Astrocyte (in vitro differentiated cells and primary cell): ENCODE measurements around the gene C14orf119. TPM values are rescaled to one million over a fixed set of nuclear protein-coding genes. Genes with fewer than 3 reads are reported as not detected.

ENCODE experiments used
- DNase-seq: peaks from one replicate; pipeline ENCODE4 v3.0.0-alpha.2; 2010; ENCODE audit warnings: low read depth
- FAIRE-seq: peaks from 2 replicates; lab custom pipeline; 2011; peaks lifted over from hg19 to GRCh38; lab: Jason Lieb, UNC
- H2AFZ ChIP-seq: 2 replicates; pipeline ENCODE4 v1.6.0; 2012; ENCODE audit warnings: low read depth, low read length, inconsistent platforms
- H3K27ac ChIP-seq: 2 replicates; pipeline ENCODE4 v1.5.1; 2011; ENCODE audit warnings: low read depth, low read length, inconsistent platforms
- H3K27me3 ChIP-seq: 2 replicates; pipeline ENCODE4 v1.6.0; 2011; ENCODE audit warnings: low read length, inconsistent platforms; ENCODE audit not compliant: insufficient read depth
- H3K36me3 ChIP-seq: 2 replicates; pipeline ENCODE4 v1.5.1; 2011; ENCODE audit warnings: low read length, inconsistent platforms; ENCODE audit not compliant: insufficient read depth
- H3K4me1 ChIP-seq: 2 replicates; pipeline ENCODE4 v1.5.1; 2011; ENCODE audit warnings: low read length, inconsistent platforms; ENCODE audit not compliant: insufficient read depth
- H3K4me2 ChIP-seq: 2 replicates; pipeline ENCODE4 v1.6.0; 2012; ENCODE audit warnings: low read length, inconsistent platforms
- H3K4me3 ChIP-seq: 2 replicates; pipeline ENCODE4 v1.5.1; 2011; ENCODE audit warnings: low read depth, mild to moderate bottlenecking, low read length, inconsistent platforms; ENCODE audit not compliant: insufficient read depth
- H3K79me2 ChIP-seq: 2 replicates; pipeline ENCODE4 v1.6.0; 2012; ENCODE audit warnings: mild to moderate bottlenecking, low read length, inconsistent platforms; ENCODE audit not compliant: insufficient read depth
- H3K9ac ChIP-seq: 2 replicates; pipeline ENCODE4 v1.6.0; 2012; ENCODE audit warnings: mild to moderate bottlenecking, low read length, inconsistent platforms
- H3K9me3 ChIP-seq: 2 replicates; pipeline ENCODE4 v1.5.1; 2012; ENCODE audit warnings: low read depth, mild to moderate bottlenecking, low read length, inconsistent platforms; ENCODE audit not compliant: insufficient read depth
- H4K20me1 ChIP-seq: 2 replicates; pipeline ENCODE4 v1.6.0; 2012; ENCODE audit warnings: low read length, inconsistent platforms; ENCODE audit not compliant: insufficient read depth
- H3K27ac Mint-ChIP-seq: one replicate; pipeline ENCODE4 v1.8.0; 2021; ENCODE audit warnings: mild to moderate bottlenecking, mixed read lengths; ENCODE audit not compliant: unreplicated experiment
- H3K27me3 Mint-ChIP-seq: one replicate; pipeline ENCODE4 v1.8.0; 2021; ENCODE audit warnings: low read depth, mixed read lengths; ENCODE audit not compliant: unreplicated experiment
- H3K36me3 Mint-ChIP-seq: one replicate; pipeline ENCODE4 v1.8.0; 2021; ENCODE audit warnings: low read depth, mixed read lengths; ENCODE audit not compliant: unreplicated experiment
- H3K4me1 Mint-ChIP-seq: one replicate; pipeline ENCODE4 v1.8.0; 2021; ENCODE audit warnings: low read depth, mixed read lengths; ENCODE audit not compliant: unreplicated experiment
- H3K4me3 Mint-ChIP-seq: one replicate; pipeline ENCODE4 v1.8.0; 2021; ENCODE audit warnings: mild to moderate bottlenecking, moderate library complexity, mixed read lengths; ENCODE audit not compliant: unreplicated experiment
- H3K9me3 Mint-ChIP-seq: one replicate; pipeline ENCODE4 v1.8.0; 2021; ENCODE audit warnings: mild to moderate bottlenecking, mixed read lengths; ENCODE audit not compliant: unreplicated experiment
- EZH2 ChIP-seq: IDR thresholded peaks from 2 replicates; pipeline ENCODE4 v1.6.1; 2012; ENCODE audit warnings: mild to moderate bottlenecking, low read length, inconsistent platforms; ENCODE audit not compliant: insufficient read depth
- total RNA-seq: library from RNA; stranded (reverse); gene quantifications from 2 replicates; pipeline ENCODE4 v1.2.1, GENCODE V29; 2021
- TF ChIP-seq, protein P1 (sequence below): IDR thresholded peaks from 2 replicates; pipeline ENCODE4 v1.5.1; 2011; ENCODE audit warnings: low read depth, mild to moderate bottlenecking, inconsistent platforms, low read length, moderate library complexity; ENCODE audit not compliant: insufficient read depth

The C14orf119 gene
- total RNA-seq, 1 donor from 2014 or later: 83.9 TPM

DNA sequence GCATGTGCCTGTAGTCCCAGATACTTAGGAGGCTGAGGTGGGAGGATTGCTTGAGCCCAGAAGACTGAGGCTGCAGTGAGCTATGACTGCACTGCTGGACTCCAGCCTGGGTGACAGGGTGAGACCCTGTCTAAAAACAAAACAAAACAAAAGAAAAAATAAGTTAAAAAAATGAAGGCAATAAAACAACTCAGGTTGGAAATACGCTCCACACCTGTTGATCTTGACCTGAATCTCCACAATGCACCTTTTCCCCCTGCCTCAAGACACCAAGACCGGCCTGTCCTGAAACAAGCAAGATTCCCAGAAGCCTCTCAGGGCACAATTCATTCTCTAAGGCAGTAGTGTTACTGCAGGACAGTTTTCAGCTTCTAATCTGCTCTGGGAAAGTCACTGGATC, 44.6 kb downstream of the C14orf119 start:
- FAIRE-seq: no peak
- no peaks in the 10 kb centered on the region for H3K79me2 ChIP-seq
- no peak overlapping the region for H2AFZ ChIP-seq
- TF ChIP-seq EZH2: no peak
- TF ChIP-seq, protein P1, sequence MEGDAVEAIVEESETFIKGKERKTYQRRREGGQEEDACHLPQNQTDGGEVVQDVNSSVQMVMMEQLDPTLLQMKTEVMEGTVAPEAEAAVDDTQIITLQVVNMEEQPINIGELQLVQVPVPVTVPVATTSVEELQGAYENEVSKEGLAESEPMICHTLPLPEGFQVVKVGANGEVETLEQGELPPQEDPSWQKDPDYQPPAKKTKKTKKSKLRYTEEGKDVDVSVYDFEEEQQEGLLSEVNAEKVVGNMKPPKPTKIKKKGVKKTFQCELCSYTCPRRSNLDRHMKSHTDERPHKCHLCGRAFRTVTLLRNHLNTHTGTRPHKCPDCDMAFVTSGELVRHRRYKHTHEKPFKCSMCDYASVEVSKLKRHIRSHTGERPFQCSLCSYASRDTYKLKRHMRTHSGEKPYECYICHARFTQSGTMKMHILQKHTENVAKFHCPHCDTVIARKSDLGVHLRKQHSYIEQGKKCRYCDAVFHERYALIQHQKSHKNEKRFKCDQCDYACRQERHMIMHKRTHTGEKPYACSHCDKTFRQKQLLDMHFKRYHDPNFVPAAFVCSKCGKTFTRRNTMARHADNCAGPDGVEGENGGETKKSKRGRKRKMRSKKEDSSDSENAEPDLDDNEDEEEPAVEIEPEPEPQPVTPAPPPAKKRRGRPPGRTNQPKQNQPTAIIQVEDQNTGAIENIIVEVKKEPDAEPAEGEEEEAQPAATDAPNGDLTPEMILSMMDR: no peak
- H3K27ac ChIP-seq: no peak overlapping the region
- H3K27ac Mint-ChIP-seq: no peak overlapping the region
- H3K4me2 ChIP-seq: no peak overlapping the region
- peaks cover 6% of the 10 kb centered on the region for H3K27me3 ChIP-seq
- no peaks in the 10 kb centered on the region for H4K20me1 ChIP-seq
- H3K4me1 Mint-ChIP-seq: peaks cover 5% of the 10 kb centered on the region
- no peak overlapping the region for H3K4me3 Mint-ChIP-seq
- H3K4me3 ChIP-seq: no peak overlapping the region
- DNase-seq: no peak
- no peaks in the 10 kb centered on the region for H3K9me3 Mint-ChIP-seq
- H3K9me3 ChIP-seq: no peaks in the 10 kb centered on the region
- peaks cover 35% of the 10 kb centered on the region for H3K27me3 Mint-ChIP-seq
- H3K4me1 ChIP-seq: no peaks in the 10 kb centered on the region
- no peak overlapping the region for H3K9ac ChIP-seq
- peaks cover 3% of the 10 kb centered on the region for H3K36me3 Mint-ChIP-seq
- no peaks in the 10 kb centered on the region for H3K36me3 ChIP-seq

DNA sequence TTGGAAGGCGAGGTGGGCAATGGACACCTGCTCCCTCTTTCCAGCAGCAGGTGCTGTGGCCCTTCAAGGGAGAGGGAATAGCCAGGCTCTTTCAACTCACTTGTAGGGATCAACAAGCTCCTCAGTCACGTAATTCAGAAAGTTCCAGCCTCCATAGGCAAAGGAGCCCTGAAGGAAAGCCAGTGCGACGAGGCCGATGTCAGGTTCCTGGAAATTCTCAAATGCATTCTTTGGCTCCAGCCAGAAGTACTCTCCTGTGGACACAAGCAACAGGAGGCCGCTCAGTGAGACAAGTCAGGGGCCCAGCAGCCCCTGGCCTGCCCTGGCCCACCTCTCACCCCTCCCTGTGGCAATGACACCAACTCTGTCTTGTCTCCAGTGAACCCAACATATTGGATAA, 45.1 kb downstream of the C14orf119 start:
- Histone ChIP-seq H4K20me1 (no peaks in the 10 kb centered on the region), H3K4me1 (no peaks in the 10 kb centered on the region), H3K79me2 (no peaks in the 10 kb centered on the region), H3K27me3 (peaks cover 6% of the 10 kb centered on the region), H2AFZ (no peak overlapping the region), H3K9ac (no peak overlapping the region), H3K4me3 (no peak overlapping the region), H3K36me3 (no peaks in the 10 kb centered on the region), H3K4me2 (no peak overlapping the region), H3K27ac (no peak overlapping the region), H3K9me3 (no peaks in the 10 kb centered on the region)
- Mint-ChIP-seq H3K27me3 (peaks cover 35% of the 10 kb centered on the region), H3K4me3 (no peak overlapping the region), H3K9me3 (no peaks in the 10 kb centered on the region), H3K27ac (no peak overlapping the region), H3K4me1 (peaks cover 5% of the 10 kb centered on the region), H3K36me3 (peaks cover 3% of the 10 kb centered on the region)
- FAIRE-seq (no peak), DNase-seq (no peak)
- TF ChIP-seq EZH2: no peak
- TF ChIP-seq, protein P1: no peak

DNA sequence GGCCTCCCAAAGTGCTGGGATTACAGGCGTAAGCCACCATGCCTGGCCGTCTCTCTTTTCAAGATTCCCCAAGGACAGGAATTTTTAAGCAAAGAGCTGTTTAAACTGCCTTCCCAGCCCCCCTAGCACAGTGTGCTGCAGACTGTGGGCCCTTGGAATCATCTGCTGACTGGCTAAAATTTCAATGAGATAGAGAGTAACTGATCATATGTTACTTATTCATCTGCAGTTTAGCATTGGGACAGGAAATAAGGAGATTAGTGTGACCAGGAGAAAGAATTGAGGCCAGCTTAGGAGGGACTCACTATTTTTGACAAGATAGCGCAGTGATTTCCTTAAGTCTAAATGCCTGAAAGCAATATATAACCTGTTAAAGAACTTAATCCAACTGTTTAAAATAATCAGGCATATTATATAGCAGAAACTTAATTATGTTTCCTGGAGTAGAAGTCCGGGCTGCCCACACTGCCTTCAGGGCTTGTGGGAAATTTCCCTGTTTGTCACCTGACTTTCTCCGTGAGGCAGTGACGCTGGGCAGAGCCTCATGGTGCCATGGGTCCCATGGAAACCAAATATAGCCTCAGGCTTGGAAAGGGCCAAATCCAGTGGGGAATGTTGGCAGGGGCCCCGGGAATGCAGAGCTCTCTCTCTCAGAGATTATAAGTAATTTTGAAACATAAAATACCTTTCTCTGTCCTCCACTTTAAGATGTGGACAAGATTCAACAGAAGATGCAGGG, 46.6 kb downstream of the C14orf119 start:
- no peak for FAIRE-seq

More for the DNA sequence above, 46.6 kb downstream of the C14orf119 start:
- no peak for TF ChIP-seq EZH2
- TF ChIP-seq, protein P1: no peak
- Histone ChIP-seq H3K4me1 (no peaks in the 10 kb centered on the region), H3K4me2 (no peak overlapping the region), H2AFZ (no peak overlapping the region), H3K36me3 (no peaks in the 10 kb centered on the region), H4K20me1 (no peaks in the 10 kb centered on the region), H3K4me3 (no peak overlapping the region), H3K27me3 (peaks cover 6% of the 10 kb centered on the region), H3K9ac (no peak overlapping the region), H3K27ac (no peak overlapping the region), H3K9me3 (no peaks in the 10 kb centered on the region), H3K79me2 (no peaks in the 10 kb centered on the region)
- Mint-ChIP-seq H3K27ac (no peak overlapping the region), H3K27me3 (peaks cover 28% of the 10 kb centered on the region), H3K4me1 (peaks cover 10% of the 10 kb centered on the region), H3K9me3 (no peaks in the 10 kb centered on the region), H3K36me3 (no peaks in the 10 kb centered on the region), H3K4me3 (no peak overlapping the region)
- peak; percentile 56 for DNase-seq
